Activated CD4-positive, alpha-beta T cell treated with anti-CD3 and anti-CD28 coated beads for 36 hours (primary cell): ENCODE measurements around the gene FYB1. TPM values are rescaled to one million over a fixed set of nuclear protein-coding genes. Genes with fewer than 3 reads are reported as not detected.

Experiments
- total RNA-seq, 2 experiments: library from RNA; stranded (reverse); gene quantifications; one replicate each; pipeline ENCODE4 v1.2.3, GENCODE V29; 2021

Gene FYB1
- total RNA-seq, 2 experiments from 2014 or later: 109 to 171 TPM

Other genes with a start within 250 kb of the FYB1 start
- 10 to 100 TPM; 23.2 to 28.5 TPM for gene RICTOR, start 145.2 kb downstream of the FYB1 start, total RNA-seq
- not detected for gene C9, start 144.9 kb upstream of the FYB1 start, total RNA-seq
- gene DAB2, start 205.4 kb upstream of the FYB1 start, total RNA-seq: under 1 TPM; 0.05 to 0.26 TPM